Measurements from ENCODE around the gene DGUOK.

Gene DGUOK

GRCh38 chr2:73947412-73948018 is 20.8 kb downstream of the DGUOK start:
- DNase-seq (ENCODE audit: low read depth): no peak

GRCh38 chr2:73949802-73950201 is 23.1 kb downstream of the DGUOK start:
- DNase-seq (ENCODE audit: low read depth): no peak

- peak; percentile 57 for DNase-seq (ENCODE audit: low read depth)
Measured at GRCh38 chr2:73952499-73953446, 26.1 kb downstream of the DGUOK start.

GRCh38 chr2:73956218-73956865 is 29.7 kb downstream of the DGUOK start:
- no peak for DNase-seq (ENCODE audit: low read depth)

- no peak for DNase-seq (ENCODE audit: low read depth)
Measured at GRCh38 chr2:73961274-73961673, 34.6 kb downstream of the DGUOK start.

- DNase-seq (ENCODE audit: low read depth): no peak
Measured at GRCh38 chr2:73961823-73962615, 35.3 kb downstream of the DGUOK start.

GRCh38 chr2:73962798-73963197 is 36.1 kb downstream of the DGUOK start:
- no peak for DNase-seq (ENCODE audit: low read depth)

GRCh38 chr2:73963385-73964120 is 36.9 kb downstream of the DGUOK start:
- DNase-seq (ENCODE audit: low read depth): no peak

GRCh38 chr2:73964223-73964622 is 37.5 kb downstream of the DGUOK start:
- DNase-seq (ENCODE audit: low read depth): no peak

- no peak for DNase-seq (ENCODE audit: low read depth)
Measured at GRCh38 chr2:73965053-73965452, 38.4 kb downstream of the DGUOK start.

- no peak for DNase-seq (ENCODE audit: low read depth)
Measured at GRCh38 chr2:73968357-73968937, 41.8 kb downstream of the DGUOK start.

- no peak for DNase-seq (ENCODE audit: low read depth)
Measured at GRCh38 chr2:73969356-73969755, 42.7 kb downstream of the DGUOK start.

GRCh38 chr2:73970141-73970803 is 43.6 kb downstream of the DGUOK start:
- no peak for DNase-seq (ENCODE audit: low read depth)

GRCh38 chr2:73970850-73971471 is 44.3 kb downstream of the DGUOK start:
- DNase-seq (ENCODE audit: low read depth): no peak

GRCh38 chr2:73971722-73972121 is 45.0 kb downstream of the DGUOK start:
- no peak for DNase-seq (ENCODE audit: low read depth)

GRCh38 chr2:73972846-73973245 is 46.2 kb downstream of the DGUOK start:
- DNase-seq (ENCODE audit: low read depth): no peak

GRCh38 chr2:73975731-73976130 is 49.1 kb downstream of the DGUOK start:
- DNase-seq (ENCODE audit: low read depth): no peak

- DNase-seq (ENCODE audit: low read depth): no peak
Measured at GRCh38 chr2:73976803-73977202, 50.1 kb downstream of the DGUOK start.

- DNase-seq (ENCODE audit: low read depth): no peak
Measured at GRCh38 chr2:73977466-73977865, 50.8 kb downstream of the DGUOK start.

GRCh38 chr2:73979021-73979420 is 52.3 kb downstream of the DGUOK start:
- no peak for DNase-seq (ENCODE audit: low read depth)
